Activated T-cell treated with anti-CD3 and anti-CD28 coated beads, Interleukin-2, amount 50 U/mL, for 24 hours (primary cell): Measurements from ENCODE around the gene LGI4.
"Not testable (repeated sequence)": the region's sequence is repeated elsewhere in the genome, so short reads cannot be mapped to it uniquely, and the experiment has no call there.

Experiments used
- DNase-seq: peaks from one replicate; pipeline ENCODE4 v3.0.0-alpha.2; 2020
- H3K27ac Mint-ChIP-seq: 2 replicates; pipeline ENCODE4 v1.8.0; 2020; ENCODE audit warnings: mild to moderate bottlenecking, mixed read lengths
- H3K27me3 Mint-ChIP-seq: 2 replicates; pipeline ENCODE4 v1.8.0; 2020; ENCODE audit warnings: mixed read lengths
- H3K36me3 Mint-ChIP-seq: 2 replicates; pipeline ENCODE4 v1.8.0; 2020; ENCODE audit warnings: low read depth, mixed read lengths
- H3K4me1 Mint-ChIP-seq: 2 replicates; pipeline ENCODE4 v1.8.0; 2020; ENCODE audit warnings: low read depth, mixed read lengths
- H3K4me3 Mint-ChIP-seq: 2 replicates; pipeline ENCODE4 v1.8.0; 2020; ENCODE audit warnings: mild to moderate bottlenecking, moderate library complexity, mixed read lengths
- H3K9me3 Mint-ChIP-seq: 2 replicates; pipeline ENCODE4 v1.8.0; 2020; ENCODE audit warnings: mixed read lengths

Gene LGI4

DNA sequence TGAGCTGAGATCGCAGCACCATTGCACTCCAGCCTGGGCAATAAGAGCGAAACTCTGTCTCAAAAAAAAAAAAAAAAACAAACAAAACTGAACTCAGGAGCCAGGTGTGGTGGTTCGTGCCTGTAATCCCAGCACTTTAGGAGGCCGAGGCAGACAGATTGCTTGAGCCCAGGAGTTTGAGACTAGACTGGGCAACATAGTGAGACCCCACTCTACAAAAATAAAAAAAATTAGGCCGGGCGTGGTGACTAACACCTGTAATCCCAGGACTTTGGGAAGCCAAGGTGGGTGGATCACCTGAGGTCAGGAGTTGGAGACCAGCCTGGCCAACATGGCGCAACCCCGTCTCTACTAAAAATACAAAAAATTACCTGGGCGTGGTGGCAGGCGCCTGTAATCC is 32.9 kb downstream of the LGI4 start:
- not testable (repeated sequence) for H3K36me3 Mint-ChIP-seq, H3K27me3 Mint-ChIP-seq, H3K4me1 Mint-ChIP-seq, H3K4me3 Mint-ChIP-seq, DNase-seq, H3K27ac Mint-ChIP-seq, H3K9me3 Mint-ChIP-seq

DNA sequence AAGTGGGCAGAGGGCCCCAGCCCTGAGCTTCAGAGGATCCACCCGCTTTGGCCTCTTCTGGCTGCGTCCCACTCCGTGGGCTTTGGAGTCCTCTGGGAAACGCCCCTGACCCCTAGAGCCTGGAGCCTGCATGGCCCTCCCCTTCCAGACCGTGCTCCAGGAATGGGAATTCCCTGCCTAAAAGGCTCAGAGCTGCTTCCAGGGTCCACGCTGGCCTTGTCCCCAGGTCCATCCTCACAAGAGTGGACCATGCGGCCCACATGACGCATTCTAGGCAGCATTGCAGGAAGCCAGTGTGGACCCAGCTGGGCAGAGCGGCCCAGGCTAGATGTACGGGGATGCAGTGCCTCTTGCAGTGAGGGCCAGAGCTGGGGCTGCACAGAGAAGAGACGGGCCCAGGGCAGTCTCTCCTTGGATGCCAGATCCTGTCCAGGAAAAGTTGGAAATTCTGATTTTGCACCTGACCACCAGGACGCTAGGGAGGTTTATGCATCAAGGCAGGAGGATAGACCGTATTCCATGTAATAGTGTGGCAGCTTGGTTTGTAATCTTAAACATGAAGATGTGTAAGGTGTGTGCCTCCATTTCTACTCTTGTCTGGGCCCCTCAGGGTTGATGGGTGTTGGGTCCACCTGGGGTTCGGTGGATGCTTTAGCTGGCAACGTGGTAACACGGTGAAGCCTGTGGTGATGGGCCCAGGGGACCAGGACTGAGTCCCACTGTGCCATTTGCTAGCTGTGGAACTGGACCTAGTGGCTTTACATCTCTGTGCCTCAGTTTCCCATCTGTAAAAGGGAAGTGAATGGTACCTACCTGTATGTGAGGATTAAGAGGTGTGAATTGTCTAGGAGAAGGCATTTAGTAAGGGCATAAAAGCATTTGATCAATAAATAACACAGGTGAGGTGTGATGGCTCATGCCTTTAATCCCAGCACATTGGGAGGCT is 34.0 kb downstream of the LGI4 start:
- H3K27me3 Mint-ChIP-seq, result no peaks in the 10 kb centered on the region
- no peaks in the 10 kb centered on the region for H3K9me3 Mint-ChIP-seq
- H3K4me3 Mint-ChIP-seq, result no peak overlapping the region
- no peak for DNase-seq
- no peaks in the 10 kb centered on the region for H3K36me3 Mint-ChIP-seq
- H3K27ac Mint-ChIP-seq, result no peak overlapping the region
- H3K4me1 Mint-ChIP-seq, result no peaks in the 10 kb centered on the region

DNA sequence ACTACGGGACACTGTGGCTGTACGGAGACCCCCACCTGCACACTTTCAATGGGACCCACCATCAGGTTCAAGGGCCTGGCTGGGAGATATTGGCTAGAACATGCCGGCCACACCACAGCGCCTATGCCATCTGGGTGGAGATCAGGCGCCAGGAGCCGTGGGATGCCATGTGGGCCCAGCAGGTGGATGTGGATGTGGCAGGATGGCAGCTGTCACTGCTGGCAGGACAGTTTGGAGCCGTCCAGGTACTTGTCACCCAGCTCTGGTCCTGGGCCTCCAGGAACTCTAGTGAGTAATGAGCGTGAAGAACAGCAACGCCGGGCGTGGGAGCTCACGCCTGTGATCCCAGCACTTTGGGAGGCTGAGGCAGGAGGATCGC is 35.0 kb downstream of the LGI4 start:
- Mint-ChIP-seq H3K27ac (no peak overlapping the region), H3K36me3 (no peaks in the 10 kb centered on the region), H3K4me3 (no peak overlapping the region), H3K4me1 (no peaks in the 10 kb centered on the region), H3K27me3 (no peaks in the 10 kb centered on the region), H3K9me3 (no peaks in the 10 kb centered on the region)
- no peak for DNase-seq

DNA sequence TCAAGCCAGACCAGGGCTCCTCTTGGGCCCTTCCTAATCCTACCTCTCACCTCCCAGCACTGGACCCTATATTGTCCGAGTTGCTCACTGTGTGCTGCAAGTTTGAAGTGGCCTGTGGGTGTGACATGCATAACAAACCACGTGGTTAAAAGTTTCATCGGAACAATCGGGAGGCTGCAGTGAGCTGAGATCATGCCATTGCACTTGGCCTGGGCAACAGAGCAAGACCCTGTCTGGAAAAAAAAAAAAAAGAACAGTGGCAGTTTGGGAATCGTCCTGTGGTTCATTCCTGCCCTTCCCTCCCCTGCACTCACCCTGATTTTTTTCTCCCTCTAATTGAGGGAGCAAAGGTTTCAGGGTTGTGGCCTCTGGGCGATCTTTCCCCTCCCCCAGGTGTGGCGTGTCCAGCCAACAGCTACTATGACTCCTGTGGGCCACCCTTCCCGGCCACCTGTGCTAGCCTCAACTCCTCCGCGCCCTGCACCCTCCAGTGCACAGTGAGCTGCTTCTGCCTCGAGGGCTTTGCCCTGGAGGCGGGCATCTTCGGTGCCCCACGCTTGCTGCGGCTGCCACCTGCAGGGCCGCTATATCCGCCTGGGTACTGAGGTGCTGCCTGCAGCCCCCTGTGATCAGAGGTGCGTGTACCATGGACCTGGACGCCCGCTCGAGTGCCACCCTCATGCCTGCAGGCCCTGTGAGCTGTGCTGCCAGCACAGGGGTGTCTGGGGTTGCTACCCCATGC is 35.5 kb downstream of the LGI4 start:
- no peak overlapping the region for H3K4me3 Mint-ChIP-seq
- H3K36me3 Mint-ChIP-seq, result no peaks in the 10 kb centered on the region
- no peak for DNase-seq
- H3K27me3 Mint-ChIP-seq, result no peaks in the 10 kb centered on the region
- H3K27ac Mint-ChIP-seq, result no peak overlapping the region
- H3K4me1 Mint-ChIP-seq, result no peaks in the 10 kb centered on the region
- H3K9me3 Mint-ChIP-seq, result no peaks in the 10 kb centered on the region

DNA sequence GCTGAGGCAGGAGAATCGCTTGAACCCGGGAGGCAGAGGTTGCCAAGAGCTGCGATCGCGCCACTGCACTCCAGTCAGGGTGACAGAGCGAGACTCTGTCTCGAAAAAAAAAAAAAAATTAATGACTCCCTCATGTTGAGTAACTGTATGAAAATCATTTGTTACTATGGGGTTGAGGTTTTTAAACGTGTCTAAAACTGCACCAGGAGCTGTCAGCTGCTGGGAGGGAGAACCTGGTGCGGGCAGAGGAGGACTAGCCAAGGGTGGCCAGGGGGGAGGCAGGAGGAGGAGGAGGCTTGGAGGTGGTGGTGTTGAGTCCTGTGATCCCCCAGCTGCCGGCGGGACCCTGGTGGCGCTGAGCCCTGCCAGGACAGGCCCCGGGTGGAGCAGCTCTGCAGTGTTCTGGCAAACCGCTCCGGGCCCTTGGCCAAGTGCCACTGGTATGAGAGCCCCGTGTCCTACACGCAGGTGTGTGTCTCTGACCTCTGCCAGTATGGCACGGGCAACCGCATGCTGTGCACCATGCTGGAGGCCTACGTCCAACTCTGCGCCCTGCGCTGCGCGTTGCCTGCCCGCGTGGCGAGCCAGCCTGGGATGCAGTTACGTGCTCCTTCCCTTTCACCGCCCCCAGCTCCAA is 36.3 kb downstream of the LGI4 start:
- H3K4me3 Mint-ChIP-seq, result no peak overlapping the region
- no peak overlapping the region for H3K27ac Mint-ChIP-seq
- no peaks in the 10 kb centered on the region for H3K4me1 Mint-ChIP-seq
- H3K27me3 Mint-ChIP-seq, result no peaks in the 10 kb centered on the region
- H3K36me3 Mint-ChIP-seq, result no peaks in the 10 kb centered on the region
- DNase-seq, result no peak
- no peaks in the 10 kb centered on the region for H3K9me3 Mint-ChIP-seq

DNA sequence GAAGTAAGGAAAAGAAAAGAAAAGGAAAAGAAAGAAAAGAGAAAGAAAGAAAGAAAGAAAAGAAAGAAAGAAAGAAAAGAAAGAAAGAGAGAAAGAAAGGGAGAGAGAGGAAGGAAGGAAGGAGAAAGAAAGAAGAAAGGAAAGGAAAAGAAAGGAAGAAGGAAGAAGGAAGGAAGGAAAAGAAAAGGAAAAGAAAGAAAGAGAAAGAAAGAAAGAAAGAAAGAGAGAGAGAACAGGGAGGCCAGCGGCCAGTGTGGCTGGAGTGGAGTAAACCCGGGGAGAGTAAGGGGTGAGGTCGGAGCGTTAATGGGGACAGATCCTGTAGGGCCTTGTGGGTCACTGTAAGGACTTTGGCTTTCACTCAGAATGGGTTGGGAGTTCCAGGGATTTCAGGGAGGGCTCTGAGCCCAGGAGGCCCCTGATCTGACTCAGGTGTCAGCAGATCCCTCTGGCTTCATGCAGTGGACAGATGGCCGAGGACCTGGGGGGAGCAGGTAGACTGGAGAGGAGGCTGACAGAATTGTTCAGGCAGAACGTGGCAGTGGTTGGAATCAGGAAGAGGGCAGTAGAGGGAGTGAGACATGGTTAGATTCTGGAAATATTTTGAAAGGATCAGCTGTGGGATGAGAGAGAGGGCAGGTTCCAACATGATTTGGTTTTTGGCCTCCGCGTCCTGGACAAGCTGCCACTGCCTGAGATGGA is 39.0 kb downstream of the LGI4 start:
- H3K9me3 Mint-ChIP-seq, result no peaks in the 10 kb centered on the region
- DNase-seq, result no peak
- H3K27me3 Mint-ChIP-seq, result peaks cover 3% of the 10 kb centered on the region
- no peaks in the 10 kb centered on the region for H3K36me3 Mint-ChIP-seq
- H3K4me1 Mint-ChIP-seq, result no peaks in the 10 kb centered on the region
- H3K27ac Mint-ChIP-seq, result no peak overlapping the region
- no peak overlapping the region for H3K4me3 Mint-ChIP-seq

DNA sequence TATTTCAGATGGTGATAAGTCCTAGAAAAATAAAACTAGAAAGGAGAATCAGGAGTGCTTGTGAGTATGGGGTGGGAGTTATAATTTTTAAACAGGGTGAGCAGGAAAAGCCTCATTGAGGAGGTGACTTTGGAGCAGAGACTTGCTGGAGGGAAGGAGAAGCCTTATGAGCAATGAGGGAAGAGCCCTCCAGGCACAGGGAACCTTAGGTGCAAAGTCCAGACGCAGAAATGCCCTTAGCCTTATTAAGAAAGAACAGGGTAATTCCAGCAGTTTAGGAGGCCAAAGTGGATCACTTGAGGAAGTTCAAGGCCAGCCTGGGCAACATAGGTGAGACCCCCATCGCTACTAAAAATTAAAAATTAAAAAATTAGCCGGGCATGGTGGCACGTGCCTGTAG is 40.2 kb downstream of the LGI4 start:
- no peak overlapping the region for H3K4me3 Mint-ChIP-seq
- peaks cover 11% of the 10 kb centered on the region for H3K27me3 Mint-ChIP-seq
- DNase-seq, result no peak
- H3K9me3 Mint-ChIP-seq, result no peaks in the 10 kb centered on the region
- H3K36me3 Mint-ChIP-seq, result no peaks in the 10 kb centered on the region
- peaks cover 5% of the 10 kb centered on the region for H3K4me1 Mint-ChIP-seq
- H3K27ac Mint-ChIP-seq, result no peak overlapping the region

DNA sequence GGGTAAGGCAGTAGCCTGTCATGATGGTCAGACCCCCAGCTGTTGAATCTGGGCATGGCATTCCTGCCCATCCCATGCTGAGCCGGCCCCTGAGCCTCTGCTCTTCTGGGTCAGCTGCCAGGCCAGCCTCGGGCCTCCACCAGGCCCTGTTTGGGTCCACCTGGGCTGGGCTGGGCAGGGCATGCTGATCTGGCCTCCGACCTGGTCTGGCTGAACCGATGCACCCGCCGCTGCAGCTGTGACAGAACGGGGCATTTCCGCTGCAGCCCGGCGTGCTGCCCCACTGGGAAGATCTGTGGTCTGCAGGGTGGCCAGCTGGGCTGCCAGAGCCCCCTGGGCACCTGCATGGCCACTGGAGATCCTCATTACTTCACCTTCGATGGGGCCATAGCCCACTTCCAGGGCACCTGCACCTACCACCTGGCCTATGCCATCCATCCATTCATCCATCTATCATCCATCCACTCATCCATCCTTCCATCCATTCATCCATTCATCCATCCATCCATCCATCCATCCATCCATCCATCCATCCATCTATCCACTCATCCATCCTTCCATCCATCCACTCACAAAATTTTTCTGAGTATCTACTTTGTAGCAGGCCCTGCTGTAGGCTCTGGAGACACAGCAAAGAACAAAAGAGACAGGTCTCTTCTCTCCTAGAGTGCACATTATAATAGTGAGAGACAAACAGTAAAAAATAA is 40.8 kb downstream of the LGI4 start:
- Mint-ChIP-seq H3K4me3 (no peak overlapping the region), H3K4me1 (peaks cover 5% of the 10 kb centered on the region), H3K27me3 (peaks cover 11% of the 10 kb centered on the region), H3K9me3 (no peaks in the 10 kb centered on the region), H3K36me3 (no peaks in the 10 kb centered on the region), H3K27ac (no peak overlapping the region)
- DNase-seq, result no peak

DNA sequence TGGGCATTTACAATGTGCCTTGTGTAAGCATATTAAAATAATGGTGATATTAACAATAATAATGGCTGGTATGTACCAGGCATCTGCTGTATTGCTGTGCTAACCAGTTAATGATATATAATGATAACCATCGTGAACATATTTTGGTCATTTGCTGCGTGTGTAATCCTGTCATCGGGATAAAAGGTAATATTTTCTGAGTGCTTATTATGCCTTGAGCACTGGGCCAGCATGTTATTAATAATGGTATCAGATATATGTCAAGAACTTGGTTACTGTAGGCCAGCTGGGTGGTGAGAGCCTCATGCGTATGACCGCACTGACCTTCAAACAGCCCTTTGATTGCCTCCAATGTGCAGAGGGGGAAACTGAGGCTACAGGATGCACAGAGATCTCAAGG is 41.4 kb downstream of the LGI4 start:
- Mint-ChIP-seq H3K9me3 (no peaks in the 10 kb centered on the region), H3K36me3 (no peaks in the 10 kb centered on the region), H3K4me1 (peaks cover 5% of the 10 kb centered on the region), H3K27ac (no peak overlapping the region), H3K4me3 (no peak overlapping the region), H3K27me3 (peaks cover 11% of the 10 kb centered on the region)
- DNase-seq, result no peak

DNA sequence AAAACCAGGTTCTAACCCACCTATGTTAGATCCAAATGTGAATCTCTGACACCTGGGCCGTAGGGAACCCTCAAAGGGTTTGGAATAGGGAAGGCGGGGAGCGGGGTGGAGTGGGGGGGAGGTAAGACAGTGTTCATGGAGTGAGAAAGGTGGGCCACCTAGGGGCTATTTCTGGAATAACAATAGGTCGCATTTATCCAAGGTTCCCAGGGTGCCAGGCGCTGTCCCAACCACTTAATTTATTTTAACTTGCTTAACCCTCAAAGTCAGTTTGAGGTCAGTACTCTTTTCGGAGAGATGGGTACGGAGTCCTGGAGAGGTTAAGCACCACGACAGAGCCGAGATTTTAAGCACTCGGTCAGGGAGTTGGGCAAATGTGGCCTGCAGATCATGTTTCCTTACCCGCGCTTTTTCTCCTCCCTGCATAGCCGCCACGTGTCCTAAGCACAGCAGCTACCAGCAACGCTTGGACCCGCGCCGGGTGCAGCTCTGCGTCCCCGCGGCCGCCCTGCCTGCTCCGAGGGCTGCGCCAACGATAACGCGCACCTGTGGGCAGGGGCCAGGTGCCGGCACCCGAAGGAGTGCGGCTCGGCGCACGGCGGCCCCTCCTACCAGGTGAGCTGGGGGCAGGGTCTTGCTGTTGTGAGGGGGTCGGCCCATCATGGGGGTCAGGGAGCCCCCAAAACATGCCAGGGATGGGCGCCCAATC is 44.2 kb downstream of the LGI4 start:
- H3K4me3 Mint-ChIP-seq, result peak overlapping the region; percentile 23

DNA sequence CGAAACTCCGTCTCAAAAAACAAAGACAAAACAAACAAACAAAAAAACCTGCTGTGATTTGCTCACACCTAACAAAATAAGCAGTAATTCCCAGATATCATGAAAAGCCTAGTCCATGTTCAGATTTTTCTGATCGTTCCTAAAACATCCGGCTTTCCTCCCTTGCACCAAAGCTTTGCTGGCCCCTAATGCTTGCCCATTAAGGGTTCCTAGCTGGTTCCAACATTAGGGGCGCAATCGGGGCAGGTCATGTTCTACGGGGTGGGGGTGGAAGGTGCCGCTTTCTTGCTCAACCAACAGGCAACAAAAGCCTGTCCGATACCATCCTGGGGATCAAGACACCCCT is 44.7 kb downstream of the LGI4 start:
- DNase-seq, result no peak
- Mint-ChIP-seq H3K27ac (no peak overlapping the region), H3K36me3 (no peaks in the 10 kb centered on the region), H3K27me3 (peaks cover 11% of the 10 kb centered on the region), H3K9me3 (no peaks in the 10 kb centered on the region), H3K4me1 (peaks cover 8% of the 10 kb centered on the region), H3K4me3 (no peak overlapping the region)

More for the DNA sequence above, 44.2 kb downstream of the LGI4 start:
- Mint-ChIP-seq H3K4me1 (peaks cover 7% of the 10 kb centered on the region), H3K27me3 (peaks cover 11% of the 10 kb centered on the region), H3K27ac (no peak overlapping the region), H3K9me3 (no peaks in the 10 kb centered on the region), H3K36me3 (no peaks in the 10 kb centered on the region)
- peak; percentile 50 for DNase-seq

DNA sequence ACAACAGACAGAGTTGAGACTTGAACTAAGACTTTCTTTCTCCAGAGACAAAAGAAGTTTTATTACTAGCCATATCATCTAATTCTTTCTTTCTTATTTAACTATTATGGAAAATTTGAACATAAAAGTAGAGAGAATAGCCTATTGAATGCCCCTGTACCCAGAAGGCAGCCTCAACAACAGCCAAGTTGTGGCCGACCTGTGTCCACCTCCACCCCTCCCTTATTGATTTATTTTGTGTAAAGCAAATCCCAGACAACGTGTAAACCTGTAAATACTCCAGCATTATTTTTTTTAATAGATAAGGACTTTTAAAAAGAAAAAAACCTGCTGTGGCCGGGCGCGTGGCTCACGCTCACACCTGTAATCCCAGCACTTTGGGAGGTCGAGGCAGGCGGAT is 45.3 kb downstream of the LGI4 start:
- Mint-ChIP-seq H3K27ac (no peak overlapping the region), H3K9me3 (no peaks in the 10 kb centered on the region), H3K4me3 (no peak overlapping the region), H3K27me3 (peaks cover 11% of the 10 kb centered on the region), H3K36me3 (no peaks in the 10 kb centered on the region), H3K4me1 (peaks cover 8% of the 10 kb centered on the region)
- no peak for DNase-seq

DNA sequence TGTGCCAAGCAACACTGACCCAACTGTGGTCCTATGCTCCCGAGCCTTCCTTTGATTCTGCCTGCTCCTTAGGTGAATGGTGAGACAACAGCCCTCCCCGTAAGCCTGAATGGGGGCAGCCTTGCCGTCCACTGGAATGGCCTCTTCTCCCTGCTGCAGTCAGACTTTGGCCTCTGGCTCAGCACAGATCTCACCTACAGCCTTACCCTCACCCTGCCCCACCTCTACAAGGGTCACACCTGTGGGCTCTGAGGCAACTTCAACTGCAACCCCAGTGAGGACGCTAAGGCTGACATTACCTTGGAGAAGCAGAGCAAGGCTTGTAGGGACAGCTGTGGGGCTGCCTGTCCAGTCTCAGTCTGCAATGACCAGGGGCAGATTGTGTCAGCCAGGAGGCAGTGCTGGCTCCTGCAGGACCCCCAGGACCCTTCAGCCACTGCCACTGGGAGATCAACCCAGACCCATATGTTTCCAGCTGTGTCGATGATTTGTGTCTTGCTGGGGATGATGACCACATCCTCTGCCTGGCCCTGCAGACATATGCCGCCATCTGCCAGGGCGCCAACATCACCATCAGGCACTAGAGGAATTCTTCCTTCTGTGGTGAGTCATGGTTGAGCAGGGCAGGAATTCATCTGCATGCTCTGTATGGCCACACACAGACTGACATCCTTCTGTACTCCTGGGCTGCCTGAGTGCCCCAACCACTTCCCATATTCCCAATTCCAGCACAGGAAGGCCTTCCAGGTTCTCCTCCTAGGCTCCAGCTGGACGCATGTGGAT is 46.5 kb downstream of the LGI4 start:
- no peak for DNase-seq
- Mint-ChIP-seq H3K27me3 (peaks cover 11% of the 10 kb centered on the region), H3K4me1 (peaks cover 8% of the 10 kb centered on the region), H3K36me3 (no peaks in the 10 kb centered on the region), H3K27ac (no peak overlapping the region), H3K4me3 (no peak overlapping the region), H3K9me3 (no peaks in the 10 kb centered on the region)
